ENCODE data around the gene LIN54.

GRCh38 chr4:82969414-82969813 is 41.2 kb downstream of the LIN54 start:
- TF ChIP-seq ZFX (IDR thresholded peaks at IDR 0.05) (no peak), CTCF (conservative IDR thresholded peaks at IDR 0.05) (no peak)

All from C4-2B (cell line).